Measurements from ENCODE around the gene TSPAN11. TPM values are rescaled to one million over a fixed set of nuclear protein-coding genes. Genes with fewer than 3 reads are reported as not detected.

Gene TSPAN11
- total RNA-seq, 4 donors from 2014 or later, result 0.64 to 2.8 (median 1.3) TPM

- WGBS, result 92% methylated on average over 3 of the region's 3 CpGs
- Histone ChIP-seq H3K27ac (no peak overlapping the region), H3K27me3 (no peaks in the 10 kb centered on the region), H3K4me1 (peaks cover 34% of the 10 kb centered on the region), H3K4me3 (no peak overlapping the region), H3K36me3 (no peaks in the 10 kb centered on the region), H3K9me3 (no peaks in the 10 kb centered on the region)
- no peak for TF ChIP-seq POLR2A (IDR thresholded peaks at IDR 0.05)
- TF ChIP-seq EP300 (IDR thresholded peaks at IDR 0.05), result no peak
- TF ChIP-seq POLR2AphosphoS5 (IDR thresholded peaks at IDR 0.05), result no peak
- no peak for TF ChIP-seq CTCF (IDR thresholded peaks at IDR 0.05)
- DNase-seq (ENCODE audit: low spot score in 2 of 2), result no peak
These were observed 42.5 kb downstream of the TSPAN11 start for GRCh38 chr12:30969006-30969405.

- TF ChIP-seq EP300 (IDR thresholded peaks at IDR 0.05), result no peak
- TF ChIP-seq CTCF (IDR thresholded peaks at IDR 0.05), result no peak
- TF ChIP-seq POLR2AphosphoS5 (IDR thresholded peaks at IDR 0.05), result no peak
- TF ChIP-seq POLR2A (IDR thresholded peaks at IDR 0.05), result no peak
- Histone ChIP-seq H3K27me3 (peaks cover 1% of the 10 kb centered on the region), H3K4me1 (peaks cover 34% of the 10 kb centered on the region), H3K36me3 (no peaks in the 10 kb centered on the region), H3K9me3 (no peaks in the 10 kb centered on the region), H3K27ac (no peak overlapping the region), H3K4me3 (no peak overlapping the region)
- DNase-seq (ENCODE audit: low spot score in 2 of 2), result no peak
- WGBS, result 70% methylated on average over 5 of the region's 5 CpGs
These were observed 43.3 kb downstream of the TSPAN11 start for GRCh38 chr12:30969606-30970395.

- TF ChIP-seq POLR2A (IDR thresholded peaks at IDR 0.05) (no peak), POLR2AphosphoS5 (IDR thresholded peaks at IDR 0.05) (no peak), CTCF (IDR thresholded peaks at IDR 0.05) (no peak)
- Histone ChIP-seq H3K4me1 (peaks cover 37% of the 10 kb centered on the region), H3K9me3 (no peaks in the 10 kb centered on the region), H3K27me3 (peaks cover 6% of the 10 kb centered on the region), H3K36me3 (no peaks in the 10 kb centered on the region), H3K27ac (no peak overlapping the region), H3K4me3 (no peak overlapping the region)
- DNase-seq (ENCODE audit: low spot score in 2 of 2), result no peak
- WGBS, result 17% methylated on average over 7 of the region's 7 CpGs
These were observed 44.1 kb downstream of the TSPAN11 start for GRCh38 chr12:30970559-30971197.

- Histone ChIP-seq H3K4me3 (no peak overlapping the region), H3K27ac (no peak overlapping the region), H3K36me3 (no peaks in the 10 kb centered on the region), H3K9me3 (no peaks in the 10 kb centered on the region), H3K4me1 (peaks cover 51% of the 10 kb centered on the region), H3K27me3 (peaks cover 6% of the 10 kb centered on the region)
- TF ChIP-seq CTCF (IDR thresholded peaks at IDR 0.05) (no peak), POLR2A (IDR thresholded peaks at IDR 0.05) (no peak), EP300 (IDR thresholded peaks at IDR 0.05) (no peak), POLR2AphosphoS5 (IDR thresholded peaks at IDR 0.05) (no peak)
- DNase-seq (ENCODE audit: low spot score in 2 of 2), result no peak
- 85% methylated on average over 6 of the region's 6 CpGs for WGBS
These were observed 45.5 kb downstream of the TSPAN11 start for GRCh38 chr12:30972035-30972434.

GRCh38 chr12:30973175-30973574 is 46.6 kb downstream of the TSPAN11 start:
- no peak overlapping the region for H3K4me3 ChIP-seq
- H3K36me3 ChIP-seq, result no peaks in the 10 kb centered on the region
- no peaks in the 10 kb centered on the region for H3K9me3 ChIP-seq
- DNase-seq (ENCODE audit: low spot score in 2 of 2), result no peak
- 53% methylated on average over 6 of the region's 6 CpGs for WGBS
- peaks cover 51% of the 10 kb centered on the region for H3K4me1 ChIP-seq
- H3K27ac ChIP-seq, result no peak overlapping the region
- peaks cover 6% of the 10 kb centered on the region for H3K27me3 ChIP-seq
- TF ChIP-seq EP300 (IDR thresholded peaks at IDR 0.05), result no peak
- TF ChIP-seq POLR2AphosphoS5 (IDR thresholded peaks at IDR 0.05), result no peak
- TF ChIP-seq POLR2A (IDR thresholded peaks at IDR 0.05), result no peak
- no peak for TF ChIP-seq CTCF (IDR thresholded peaks at IDR 0.05)

Measured in suprapubic skin (tissue), 4 donors.